Activated CD4-positive, alpha-beta T cell treated with anti-CD3 and anti-CD28 coated beads, Interleukin-2, amount 50 U/mL, for 48 hours (primary cell): ENCODE measurements around the gene ITGB1BP2.
"Not testable (repeated sequence)": the region's sequence is repeated elsewhere in the genome, so short reads cannot be mapped to it uniquely, and the experiment has no call there.

ENCODE experiments used
- DNase-seq, 2 experiments: peaks; one replicate each; pipeline ENCODE4 v3.0.0-alpha.2; 2020

ITGB1BP2 gene

DNA sequence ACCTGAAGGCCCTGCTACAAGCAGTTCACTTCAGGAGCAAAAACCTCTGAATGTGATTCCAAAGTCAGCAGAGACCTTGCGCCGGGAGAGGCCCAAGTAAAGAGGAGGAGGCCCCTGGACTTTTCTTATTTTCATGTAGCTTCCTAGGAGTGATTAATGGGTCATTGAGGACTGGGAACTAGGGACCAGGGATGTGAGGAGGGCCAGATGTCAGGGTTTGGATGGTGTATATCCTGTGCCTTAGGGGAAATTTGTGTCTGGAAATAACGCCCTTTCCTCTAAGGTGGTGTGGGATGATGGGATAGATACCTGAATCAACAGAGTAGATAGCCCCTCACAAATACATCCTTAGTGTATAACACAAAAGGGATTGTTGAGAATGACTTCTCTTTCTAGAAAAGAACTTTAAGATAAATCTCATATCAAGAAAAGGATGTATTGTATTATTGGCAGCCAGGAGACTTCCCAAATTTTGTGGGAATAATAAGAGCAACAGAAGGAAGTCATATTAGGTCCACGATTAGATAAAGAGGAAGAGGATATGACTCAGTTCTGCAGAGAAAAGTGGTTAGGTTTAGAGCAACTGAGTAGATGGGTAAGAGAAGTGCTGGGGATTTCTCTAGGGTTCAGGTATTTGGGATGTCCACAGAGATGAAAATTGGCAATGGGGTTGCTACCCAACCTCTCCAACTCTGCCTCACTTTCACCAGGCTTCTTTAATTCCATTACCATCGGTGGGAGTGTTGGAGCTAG lies 1.1 kb downstream of the ITGB1BP2 start:
- no peak for DNase-seq

GRCh38 chrX:71304561-71304960 lies 3.0 kb downstream of the ITGB1BP2 start:
- no peak for DNase-seq

GRCh38 chrX:71315917-71316316 lies 14.4 kb downstream of the ITGB1BP2 start:
- DNase-seq = no peak

DNA sequence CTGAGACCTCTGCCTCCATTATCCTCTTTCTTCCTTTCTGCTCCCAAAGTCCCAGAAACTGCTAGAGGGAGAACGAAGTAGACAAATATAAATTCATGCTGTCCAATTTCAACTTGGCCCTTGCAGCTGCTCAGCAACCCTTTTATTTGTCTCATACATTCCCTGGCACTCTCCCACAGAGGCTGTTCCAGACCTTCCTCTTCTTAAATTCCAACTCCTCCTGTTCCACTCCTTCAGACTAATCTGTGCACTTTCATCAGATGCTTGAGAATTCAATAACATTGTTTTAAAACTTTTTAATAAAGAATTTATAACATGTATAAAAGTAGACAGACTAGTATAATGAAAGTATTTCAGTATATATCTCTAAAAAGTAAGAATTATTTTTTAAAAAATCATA lies 15.4 kb downstream of the ITGB1BP2 start:
- DNase-seq = not testable (repeated sequence)

DNA sequence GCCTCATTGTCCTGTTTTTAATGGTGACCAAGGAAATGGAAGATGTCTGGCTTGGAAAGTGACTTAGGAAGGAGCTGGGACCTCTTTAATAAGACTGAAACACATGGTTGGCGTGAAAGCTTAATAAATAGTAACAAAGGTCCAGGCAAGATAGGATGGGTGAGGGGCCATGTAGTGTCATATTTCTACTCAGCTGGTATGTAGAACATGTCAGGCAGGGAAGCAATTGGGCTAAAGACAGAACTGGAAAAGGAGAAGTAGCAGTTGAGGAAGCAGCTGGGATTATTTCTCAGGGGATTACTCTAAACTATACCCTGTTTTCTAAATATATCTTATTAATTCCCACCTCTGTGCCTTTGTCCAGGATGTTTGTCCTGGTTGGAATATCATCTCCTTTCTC lies 18.6 kb downstream of the ITGB1BP2 start:
- DNase-seq = no peak

DNA sequence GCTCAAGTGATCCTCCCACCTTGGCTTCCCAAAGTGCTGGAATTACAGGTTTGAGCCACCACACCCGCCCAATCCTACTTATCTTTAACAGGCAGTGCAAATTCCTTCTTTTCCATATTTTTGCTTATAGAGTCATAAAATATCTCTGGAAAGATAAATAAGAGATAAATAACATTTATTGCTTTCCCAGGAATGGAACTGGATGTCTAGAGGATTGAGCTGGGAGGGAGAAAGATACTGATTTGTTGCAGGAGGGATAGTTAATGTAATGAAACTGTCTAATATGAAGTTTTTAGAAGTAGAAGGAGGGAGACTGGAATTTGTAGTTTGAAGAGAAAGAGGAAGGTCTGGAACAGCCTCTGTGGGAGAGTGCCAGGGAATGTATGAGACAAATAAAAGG lies 20.2 kb downstream of the ITGB1BP2 start:
- no peak for DNase-seq

DNA sequence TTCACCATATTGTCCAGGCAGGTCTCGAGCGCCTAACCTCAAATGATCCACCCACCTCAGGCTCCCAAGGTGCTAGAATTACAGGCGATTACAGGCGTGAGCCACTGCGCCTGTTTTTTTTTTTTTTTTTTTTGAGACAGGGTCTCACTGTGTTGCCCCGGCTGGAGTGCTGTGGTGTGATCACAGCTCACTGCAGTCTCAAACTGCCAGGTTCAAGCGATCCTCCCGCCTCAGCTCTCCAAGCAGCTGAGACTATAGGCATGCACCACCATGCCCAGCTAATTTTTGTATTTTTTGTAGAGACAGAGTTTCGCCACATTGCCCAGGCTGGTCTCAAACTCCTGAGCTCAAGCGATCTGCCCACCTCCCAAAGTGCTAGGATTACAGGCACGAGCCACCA lies 22.9 kb downstream of the ITGB1BP2 start:
- not testable (repeated sequence) for DNase-seq

DNA sequence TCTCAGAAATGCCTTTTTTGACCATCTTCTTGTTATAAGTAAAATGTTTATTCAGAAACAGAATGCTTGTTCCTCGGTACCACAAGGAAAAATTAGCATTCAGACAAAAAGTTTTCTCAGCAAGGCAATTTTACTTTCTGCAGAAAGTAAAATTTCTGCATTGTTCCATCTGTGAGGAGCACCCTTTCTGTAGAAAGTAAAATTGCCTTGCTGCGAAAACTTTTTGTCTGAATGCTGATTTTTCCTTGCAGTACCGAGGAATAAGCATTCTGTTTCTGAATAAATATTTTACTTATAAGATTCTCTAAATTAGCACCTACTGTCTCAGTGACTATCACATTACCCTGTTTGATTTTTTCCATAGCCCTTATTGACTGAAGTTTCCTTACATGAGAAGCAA lies 24.8 kb downstream of the ITGB1BP2 start:
- DNase-seq = no peak

DNA sequence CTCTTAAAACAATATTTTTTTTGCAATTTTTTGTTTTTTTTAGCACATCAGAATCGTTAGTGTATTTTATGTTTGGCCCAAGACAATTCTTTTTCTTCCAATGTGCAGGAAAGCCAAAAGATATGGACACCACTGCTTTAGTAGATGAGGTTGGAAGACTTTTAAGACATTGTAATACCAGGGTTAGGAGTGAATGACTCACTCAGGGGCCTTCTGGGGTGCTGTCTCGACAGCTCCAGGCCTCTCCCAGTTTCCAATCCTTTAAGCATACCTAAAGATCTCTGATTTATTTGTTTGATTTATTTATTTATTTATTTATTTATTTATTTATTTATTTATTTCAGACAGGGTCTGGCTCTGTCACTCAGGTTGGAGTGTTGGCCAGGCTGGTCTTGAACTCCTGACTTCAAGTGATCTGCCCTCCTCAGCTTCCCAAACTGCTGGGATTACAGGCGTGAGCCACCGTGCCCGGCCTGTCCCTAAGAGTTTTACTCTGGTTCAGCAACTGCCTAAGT lies 47.7 kb downstream of the ITGB1BP2 start:
- DNase-seq = not testable (repeated sequence)

DNA sequence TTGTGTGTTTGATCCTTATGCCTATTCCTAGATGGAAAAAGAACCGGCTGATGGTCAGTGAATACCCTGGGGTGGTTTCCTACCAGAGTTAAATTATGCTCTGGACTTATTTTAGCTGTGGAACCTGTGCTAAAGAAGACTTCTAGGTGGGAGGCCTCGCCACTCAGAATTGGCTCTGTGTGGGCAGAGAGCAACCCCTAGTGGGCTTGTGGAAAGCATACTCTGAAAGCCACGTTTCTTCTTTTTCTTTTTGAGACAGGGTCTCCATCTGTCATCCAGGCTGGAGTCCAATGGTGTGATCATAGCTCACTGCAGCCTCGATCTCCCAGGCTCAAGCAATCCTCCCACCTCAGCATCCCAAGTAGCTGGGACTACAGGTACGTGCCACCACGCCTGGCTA lies 48.3 kb downstream of the ITGB1BP2 start:
- not testable (repeated sequence) for DNase-seq

- not testable (repeated sequence) for DNase-seq
Observed at GRCh38 chrX:71352439-71352838, 50.9 kb downstream of the ITGB1BP2 start.
